HEK293 (cell line): ENCODE data around the gene HSD17B8.

Experiments
- CTCF ChIA-PET: fragments of 350-600 bp; formaldehyde crosslinking; extraction: SDS; loops from one replicate; lab custom pipeline; 2021; ENCODE audit warnings: antibody characterized with exemption; lab: Yijun Ruan, JAX
- POLR2A ChIA-PET: fragments of 300-600 bp; formaldehyde crosslinking; extraction: SDS; loops from one replicate; lab custom pipeline; 2020; ENCODE audit warnings: antibody characterized with exemption, inconsistent platforms; lab: Yijun Ruan, JAX
- H3K27ac ChIP-seq: fragments of 200-500 bp; sonication (Bioruptor generic); 2 replicates; pipeline ENCODE4 v1.5.1; 2014; ENCODE audit warnings: low read depth, low read length, control low read depth, inconsistent platforms; ENCODE audit errors: extremely low read depth
- H3K36me3 ChIP-seq, 2 experiments: fragments of 200-500 bp in 1 of 2; sonication (Bioruptor generic) in 1 of 2; 1 replicate in 1 of 2; 2 replicates in 1 of 2; pipeline ENCODE4 v1.5.1; 2014 to 2017; ENCODE audit warnings: inconsistent platforms in 2 of 2, low read length in 2 of 2; ENCODE audit not compliant: control insufficient read depth in 2 of 2, insufficient read depth in 1 of 2
- H3K4me1 ChIP-seq: fragments of 200-500 bp; sonication (Bioruptor generic); 2 replicates; pipeline ENCODE4 v1.5.1; 2014; ENCODE audit warnings: mild to moderate bottlenecking, low read length, inconsistent platforms; ENCODE audit not compliant: control insufficient read depth, insufficient read depth
- H3K4me3 ChIP-seq: 2 replicates; pipeline ENCODE4 v1.5.1; 2011; ENCODE audit warnings: low read depth, mild to moderate bottlenecking, control low read depth, low read length, moderate library complexity
- H3K9me3 ChIP-seq: fragments of 200-500 bp; sonication (Bioruptor generic); 2 replicates; pipeline ENCODE4 v1.5.1; 2014; ENCODE audit warnings: low read depth, low read length, inconsistent platforms; ENCODE audit not compliant: control insufficient read depth, insufficient read depth
- FEZF1 ChIP-seq: fragments of 450-650 bp; formaldehyde crosslinking; IDR thresholded peaks from 2 replicates; pipeline ENCODE4 v1.5.1; 2016; ENCODE audit warnings: missing biosample characterization, missing genetic modification characterization
- MZF1 ChIP-seq: fragments of 450-650 bp; formaldehyde crosslinking; IDR thresholded peaks from 2 replicates; pipeline ENCODE4 v1.5.1; 2017; ENCODE audit warnings: missing biosample characterization, missing genetic modification characterization, borderline replicate concordance
- ZBTB8A ChIP-seq: fragments of 450-650 bp; formaldehyde crosslinking; IDR thresholded peaks from 2 replicates; pipeline ENCODE4 v1.5.1; 2016; ENCODE audit warnings: missing biosample characterization, missing genetic modification characterization
- ZIC2 ChIP-seq: fragments of 450-650 bp; formaldehyde crosslinking; IDR thresholded peaks from 2 replicates; pipeline ENCODE4 v1.5.1; 2016; ENCODE audit warnings: missing biosample characterization, missing genetic modification characterization
- ZNF239 ChIP-seq: fragments of 450-650 bp; formaldehyde crosslinking; IDR thresholded peaks from 2 replicates; pipeline ENCODE4 v1.5.1; 2016; ENCODE audit warnings: missing biosample characterization, missing genetic modification characterization
- ZNF324 ChIP-seq: fragments of 450-650 bp; formaldehyde crosslinking; IDR thresholded peaks from 2 replicates; pipeline ENCODE4 v1.5.1; 2016; ENCODE audit warnings: missing biosample characterization, missing genetic modification characterization
- ZNF514 ChIP-seq: fragments of 450-650 bp; formaldehyde crosslinking; IDR thresholded peaks from 2 replicates; pipeline ENCODE4 v1.5.1; 2016; ENCODE audit warnings: missing biosample characterization, missing genetic modification characterization
- ZNF549 ChIP-seq: fragments of 450-650 bp; IDR thresholded peaks from 2 replicates; pipeline ENCODE4 v1.5.1; 2018; ENCODE audit warnings: missing biosample characterization, missing genetic modification characterization, mild to moderate bottlenecking, inconsistent platforms, moderate library complexity
- ZNF558 ChIP-seq: fragments of 450-650 bp; formaldehyde crosslinking; IDR thresholded peaks from 2 replicates; pipeline ENCODE4 v1.5.1; 2016; ENCODE audit warnings: missing biosample characterization, missing genetic modification characterization
- ZNF623 ChIP-seq: fragments of 450-650 bp; formaldehyde crosslinking; IDR thresholded peaks from 2 replicates; pipeline ENCODE4 v1.5.1; 2016; ENCODE audit warnings: missing biosample characterization, missing genetic modification characterization
- ZNF777 ChIP-seq: fragments of 450-650 bp; formaldehyde crosslinking; IDR thresholded peaks from 2 replicates; pipeline ENCODE4 v1.5.1; 2017; ENCODE audit warnings: missing biosample characterization, missing genetic modification characterization, borderline replicate concordance
- ZNF791 ChIP-seq: fragments of 450-650 bp; formaldehyde crosslinking; IDR thresholded peaks from 2 replicates; pipeline ENCODE4 v1.5.1; 2016; ENCODE audit warnings: missing biosample characterization, missing genetic modification characterization
- TF ChIP-seq, protein P1 (sequence below): fragments of 450-650 bp; formaldehyde crosslinking; IDR thresholded peaks from 2 replicates; pipeline ENCODE4 v1.5.1; 2016; ENCODE audit warnings: missing biosample characterization, missing genetic modification characterization
- TF ChIP-seq, protein P2 (sequence below): fragments of 450-650 bp; formaldehyde crosslinking; IDR thresholded peaks from 2 replicates; pipeline ENCODE4 v1.5.1; 2016; ENCODE audit warnings: missing biosample characterization, missing genetic modification characterization
- TF ChIP-seq, protein P3 (sequence below): fragments of 450-650 bp; formaldehyde crosslinking; IDR thresholded peaks from 2 replicates; pipeline ENCODE4 v1.5.1; 2016; ENCODE audit warnings: missing biosample characterization, missing genetic modification characterization
- TF ChIP-seq, protein P4 (sequence below): fragments of 450-650 bp; formaldehyde crosslinking; IDR thresholded peaks from 2 replicates; pipeline ENCODE4 v1.5.1; 2016; ENCODE audit warnings: missing biosample characterization, missing genetic modification characterization
- TF ChIP-seq, protein P5 (sequence below): fragments of 450-650 bp; formaldehyde crosslinking; IDR thresholded peaks from 2 replicates; pipeline ENCODE4 v1.5.1; 2016; ENCODE audit warnings: missing biosample characterization, missing genetic modification characterization
- TF ChIP-seq, protein P6 (sequence below): fragments of 450-650 bp; formaldehyde crosslinking; conservative IDR thresholded peaks from 2 replicates; pipeline ENCODE4 v1.5.1; 2016; ENCODE audit warnings: low read depth, missing biosample characterization, missing genetic modification characterization

HSD17B8 gene

DNA sequence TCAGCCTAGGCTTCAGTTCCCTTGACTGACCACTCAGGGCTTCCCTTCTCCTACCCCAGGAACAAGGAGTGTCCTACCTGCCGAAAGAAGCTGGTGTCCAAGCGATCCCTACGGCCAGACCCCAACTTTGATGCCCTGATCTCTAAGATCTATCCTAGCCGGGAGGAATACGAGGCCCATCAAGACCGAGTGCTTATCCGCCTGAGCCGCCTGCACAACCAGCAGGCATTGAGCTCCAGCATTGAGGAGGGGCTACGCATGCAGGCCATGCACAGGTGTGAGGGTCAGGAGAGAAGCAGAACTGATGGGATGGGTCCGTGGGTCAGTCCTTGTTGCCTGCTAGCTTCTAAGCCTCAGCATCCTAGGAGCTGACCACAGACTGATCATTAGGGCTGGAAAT, 5.4 kb downstream of the HSD17B8 start:
- TF ChIP-seq ZNF558 = no peak
- TF ChIP-seq, all 188 proteins: peak for 0
- Histone ChIP-seq H3K27ac (no peak overlapping the region), H3K36me3 (peaks cover 11 to 26% of the 10 kb centered on the region in 2 experiments; a peak in 2 of 3 replicates), H3K4me3 (no peak overlapping the region), H3K9me3 (no peaks in the 10 kb centered on the region), H3K4me1 (peaks cover 17% of the 10 kb centered on the region)
- ChIA-PET POLR2A (interaction anchor here (2.5 to 2.8 kb wide), 2 partner anchors 39 to 238 kb away, joined by 23 to 25 read pairs; no protein-coding TSS in a partner anchor), CTCF (interaction anchor here (0.7 to 3.9 kb wide), 3 partner anchors 29 to 255 kb away, joined by 3 to 30 read pairs (median 4); no protein-coding TSS in a partner anchor)

DNA sequence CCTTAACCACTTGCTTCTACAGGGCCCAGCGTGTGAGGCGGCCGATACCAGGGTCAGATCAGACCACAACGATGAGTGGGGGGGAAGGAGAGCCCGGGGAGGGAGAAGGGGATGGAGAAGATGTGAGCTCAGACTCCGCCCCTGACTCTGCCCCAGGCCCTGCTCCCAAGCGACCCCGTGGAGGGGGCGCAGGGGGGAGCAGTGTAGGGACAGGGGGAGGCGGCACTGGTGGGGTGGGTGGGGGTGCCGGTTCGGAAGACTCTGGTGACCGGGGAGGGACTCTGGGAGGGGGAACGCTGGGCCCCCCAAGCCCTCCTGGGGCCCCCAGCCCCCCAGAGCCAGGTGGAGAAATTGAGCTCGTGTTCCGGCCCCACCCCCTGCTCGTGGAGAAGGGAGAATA, 6.7 kb downstream of the HSD17B8 start:
- H3K4me3 ChIP-seq = no peak overlapping the region
- peaks cover 11 to 26% of the 10 kb centered on the region in 2 experiments; a peak in 2 of 3 replicates for H3K36me3 ChIP-seq
- H3K9me3 ChIP-seq = no peaks in the 10 kb centered on the region
- ChIA-PET POLR2A (interaction anchor here (0.8 kb wide), 1 partner anchor 37 kb away, joined by 4 read pairs; no protein-coding TSS in a partner anchor), CTCF (interaction anchor here (0.5 to 3.9 kb wide), 3 partner anchors 9 to 82 kb away, joined by 3 to 30 read pairs (median 3); no protein-coding TSS in a partner anchor)
- no peak overlapping the region for H3K27ac ChIP-seq
- TF ChIP-seq, protein P1, sequence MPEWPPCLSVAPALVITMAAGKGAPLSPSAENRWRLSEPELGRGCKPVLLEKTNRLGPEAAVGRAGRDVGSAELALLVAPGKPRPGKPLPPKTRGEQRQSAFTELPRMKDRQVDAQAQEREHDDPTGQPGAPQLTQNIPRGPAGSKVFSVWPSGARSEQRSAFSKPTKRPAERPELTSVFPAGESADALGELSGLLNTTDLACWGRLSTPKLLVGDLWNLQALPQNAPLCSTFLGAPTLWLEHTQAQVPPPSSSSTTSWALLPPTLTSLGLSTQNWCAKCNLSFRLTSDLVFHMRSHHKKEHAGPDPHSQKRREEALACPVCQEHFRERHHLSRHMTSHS (tag by site-specific recombination) = no peak
- TF ChIP-seq ZBTB8A (tag by site-specific recombination) = no peak
- TF ChIP-seq ZIC2 (tag by site-specific recombination) = no peak
- TF ChIP-seq, protein P2, sequence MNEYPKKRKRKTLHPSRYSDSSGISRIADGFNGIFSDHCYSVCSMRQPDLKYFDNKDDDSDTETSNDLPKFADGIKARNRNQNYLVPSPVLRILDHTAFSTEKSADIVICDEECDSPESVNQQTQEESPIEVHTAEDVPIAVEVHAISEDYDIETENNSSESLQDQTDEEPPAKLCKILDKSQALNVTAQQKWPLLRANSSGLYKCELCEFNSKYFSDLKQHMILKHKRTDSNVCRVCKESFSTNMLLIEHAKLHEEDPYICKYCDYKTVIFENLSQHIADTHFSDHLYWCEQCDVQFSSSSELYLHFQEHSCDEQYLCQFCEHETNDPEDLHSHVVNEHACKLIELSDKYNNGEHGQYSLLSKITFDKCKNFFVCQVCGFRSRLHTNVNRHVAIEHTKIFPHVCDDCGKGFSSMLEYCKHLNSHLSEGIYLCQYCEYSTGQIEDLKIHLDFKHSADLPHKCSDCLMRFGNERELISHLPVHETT (tag by site-specific recombination) = no peak
- no peak for TF ChIP-seq ZNF514 (tag by site-specific recombination)
- no peak for TF ChIP-seq ZNF324 (tag by site-specific recombination)
- TF ChIP-seq MZF1 (tag by site-specific recombination) = no peak
- TF ChIP-seq, protein P3, sequence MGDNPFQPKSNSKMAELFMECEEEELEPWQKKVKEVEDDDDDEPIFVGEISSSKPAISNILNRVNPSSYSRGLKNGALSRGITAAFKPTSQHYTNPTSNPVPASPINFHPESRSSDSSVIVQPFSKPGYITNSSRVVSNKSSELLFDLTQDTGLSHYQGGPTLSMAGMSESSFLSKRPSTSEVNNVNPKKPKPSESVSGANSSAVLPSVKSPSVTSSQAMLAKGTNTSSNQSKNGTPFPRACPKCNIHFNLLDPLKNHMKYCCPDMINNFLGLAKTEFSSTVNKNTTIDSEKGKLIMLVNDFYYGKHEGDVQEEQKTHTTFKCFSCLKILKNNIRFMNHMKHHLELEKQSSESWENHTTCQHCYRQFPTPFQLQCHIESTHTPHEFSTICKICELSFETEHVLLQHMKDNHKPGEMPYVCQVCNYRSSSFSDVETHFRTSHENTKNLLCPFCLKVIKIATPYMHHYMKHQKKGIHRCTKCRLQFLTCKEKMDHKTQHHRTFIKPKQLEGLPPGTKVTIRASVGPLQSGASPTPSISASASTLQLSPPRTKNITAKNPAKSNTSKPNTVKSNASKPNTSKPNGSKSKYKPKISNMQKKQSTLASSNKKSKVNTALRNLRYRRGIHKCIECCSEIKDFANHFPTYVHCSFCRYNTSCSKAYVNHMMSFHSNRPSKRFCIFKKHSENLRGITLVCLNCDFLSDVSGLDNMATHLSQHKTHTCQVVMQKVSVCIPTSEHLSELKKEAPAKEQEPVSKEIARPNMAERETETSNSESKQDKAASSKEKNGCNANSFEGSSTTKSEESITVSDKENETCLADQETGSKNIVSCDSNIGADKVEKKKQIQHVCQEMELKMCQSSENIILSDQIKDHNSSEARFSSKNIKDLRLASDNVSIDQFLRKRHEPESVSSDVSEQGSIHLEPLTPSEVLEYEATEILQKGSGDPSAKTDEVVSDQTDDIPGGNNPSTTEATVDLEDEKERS (tag by site-specific recombination) = no peak
- TF ChIP-seq, protein P4, sequence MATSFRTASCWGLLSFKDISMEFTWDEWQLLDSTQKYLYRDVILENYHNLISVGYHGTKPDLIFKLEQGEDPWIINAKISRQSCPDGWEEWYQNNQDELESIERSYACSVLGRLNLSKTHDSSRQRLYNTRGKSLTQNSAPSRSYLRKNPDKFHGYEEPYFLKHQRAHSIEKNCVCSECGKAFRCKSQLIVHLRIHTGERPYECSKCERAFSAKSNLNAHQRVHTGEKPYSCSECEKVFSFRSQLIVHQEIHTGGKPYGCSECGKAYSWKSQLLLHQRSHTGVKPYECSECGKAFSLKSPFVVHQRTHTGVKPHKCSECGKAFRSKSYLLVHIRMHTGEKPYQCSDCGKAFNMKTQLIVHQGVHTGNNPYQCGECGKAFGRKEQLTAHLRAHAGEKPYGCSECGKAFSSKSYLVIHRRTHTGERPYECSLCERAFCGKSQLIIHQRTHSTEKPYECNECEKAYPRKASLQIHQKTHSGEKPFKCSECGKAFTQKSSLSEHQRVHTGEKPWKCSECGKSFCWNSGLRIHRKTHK (tag by site-specific recombination) = no peak
- TF ChIP-seq FEZF1 (tag by site-specific recombination) = no peak
- no peak for TF ChIP-seq ZNF549 (tag by site-specific recombination)
- TF ChIP-seq ZNF777 (tag by site-specific recombination) = no peak
- TF ChIP-seq, protein P5, sequence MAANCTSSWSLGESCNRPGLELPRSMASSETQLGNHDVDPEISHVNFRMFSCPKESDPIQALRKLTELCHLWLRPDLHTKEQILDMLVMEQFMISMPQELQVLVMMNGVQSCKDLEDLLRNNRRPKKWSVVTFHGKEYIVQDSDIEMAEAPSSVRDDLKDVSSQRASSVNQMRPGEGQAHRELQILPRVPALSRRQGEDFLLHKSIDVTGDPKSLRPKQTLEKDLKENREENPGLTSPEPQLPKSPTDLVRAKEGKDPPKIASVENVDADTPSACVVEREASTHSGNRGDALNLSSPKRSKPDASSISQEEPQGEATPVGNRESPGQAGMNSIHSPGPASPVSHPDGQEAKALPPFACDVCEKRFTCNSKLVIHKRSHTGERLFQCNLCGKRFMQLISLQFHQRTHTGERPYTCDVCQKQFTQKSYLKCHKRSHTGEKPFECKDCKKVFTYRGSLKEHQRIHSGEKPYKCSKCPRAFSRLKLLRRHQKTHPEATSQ (tag by site-specific recombination) = no peak
- TF ChIP-seq, protein P6, sequence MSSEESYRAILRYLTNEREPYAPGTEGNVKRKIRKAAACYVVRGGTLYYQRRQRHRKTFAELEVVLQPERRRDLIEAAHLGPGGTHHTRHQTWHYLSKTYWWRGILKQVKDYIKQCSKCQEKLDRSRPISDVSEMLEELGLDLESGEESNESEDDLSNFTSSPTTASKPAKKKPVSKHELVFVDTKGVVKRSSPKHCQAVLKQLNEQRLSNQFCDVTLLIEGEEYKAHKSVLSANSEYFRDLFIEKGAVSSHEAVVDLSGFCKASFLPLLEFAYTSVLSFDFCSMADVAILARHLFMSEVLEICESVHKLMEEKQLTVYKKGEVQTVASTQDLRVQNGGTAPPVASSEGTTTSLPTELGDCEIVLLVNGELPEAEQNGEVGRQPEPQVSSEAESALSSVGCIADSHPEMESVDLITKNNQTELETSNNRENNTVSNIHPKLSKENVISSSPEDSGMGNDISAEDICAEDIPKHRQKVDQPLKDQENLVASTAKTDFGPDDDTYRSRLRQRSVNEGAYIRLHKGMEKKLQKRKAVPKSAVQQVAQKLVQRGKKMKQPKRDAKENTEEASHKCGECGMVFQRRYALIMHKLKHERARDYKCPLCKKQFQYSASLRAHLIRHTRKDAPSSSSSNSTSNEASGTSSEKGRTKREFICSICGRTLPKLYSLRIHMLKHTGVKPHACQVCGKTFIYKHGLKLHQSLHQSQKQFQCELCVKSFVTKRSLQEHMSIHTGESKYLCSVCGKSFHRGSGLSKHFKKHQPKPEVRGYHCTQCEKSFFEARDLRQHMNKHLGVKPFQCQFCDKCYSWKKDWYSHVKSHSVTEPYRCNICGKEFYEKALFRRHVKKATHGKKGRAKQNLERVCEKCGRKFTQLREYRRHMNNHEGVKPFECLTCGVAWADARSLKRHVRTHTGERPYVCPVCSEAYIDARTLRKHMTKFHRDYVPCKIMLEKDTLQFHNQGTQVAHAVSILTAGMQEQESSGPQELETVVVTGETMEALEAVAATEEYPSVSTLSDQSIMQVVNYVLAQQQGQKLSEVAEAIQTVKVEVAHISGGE (tag by site-specific recombination) = no peak
- TF ChIP-seq ZNF239 (tag by site-specific recombination) = no peak
- TF ChIP-seq ZNF791 (tag by site-specific recombination) = no peak
- TF ChIP-seq ZNF623 = no peak
- H3K4me1 ChIP-seq = peaks cover 14% of the 10 kb centered on the region
